Progenitor cell of endocrine pancreas (in vitro differentiated cells): ENCODE results near the gene DNAH17. TPM values are rescaled to one million over a fixed set of nuclear protein-coding genes. Genes with fewer than 3 reads are reported as not detected.

ENCODE experiments used
- DNase-seq: peaks from one replicate; pipeline ENCODE4 v3.0.0; 2021; ENCODE audit warnings: low spot score; ENCODE audit not compliant: unreplicated experiment
- H3K27ac Mint-ChIP-seq: 2 replicates; pipeline ENCODE4 v1.8.0; 2021; ENCODE audit warnings: mild to moderate bottlenecking, moderate library complexity, mixed read lengths
- H3K27me3 Mint-ChIP-seq: 2 replicates; pipeline ENCODE4 v1.8.0; 2021; ENCODE audit warnings: mixed read lengths
- H3K36me3 Mint-ChIP-seq: 2 replicates; pipeline ENCODE4 v1.8.0; 2022; ENCODE audit warnings: mixed read lengths; ENCODE audit not compliant: insufficient read depth
- H3K4me1 Mint-ChIP-seq: 2 replicates; pipeline ENCODE4 v1.8.0; 2021; ENCODE audit warnings: low read depth, mixed read lengths
- H3K4me3 Mint-ChIP-seq: 2 replicates; pipeline ENCODE4 v1.8.0; 2021; ENCODE audit warnings: low read depth, mild to moderate bottlenecking, moderate library complexity, mixed read lengths
- H3K9me3 Mint-ChIP-seq: 2 replicates; pipeline ENCODE4 v1.8.0; 2021; ENCODE audit warnings: low read depth, mixed read lengths
- CTCF ChIP-seq: fragments of 200-600 bp; sonication (generic); IDR thresholded peaks from one replicate; pipeline ENCODE4 v1.5.0; 2021; ENCODE audit warnings: antibody characterized with exemption, mild to moderate bottlenecking; ENCODE audit not compliant: unreplicated experiment
- total RNA-seq: library from RNA; stranded (reverse); gene quantifications from 2 replicates; pipeline ENCODE4 v1.2.1, GENCODE V29; 2021

DNAH17 gene
- total RNA-seq, 1 donor from 2014 or later = not detected

- Mint-ChIP-seq H3K27me3 (no peaks in the 10 kb centered on the region), H3K27ac (no peak overlapping the region), H3K36me3 (no peaks in the 10 kb centered on the region)
These were observed 76.4 kb downstream of the DNAH17 start for GRCh38 chr17:78500806-78501205.

DNA sequence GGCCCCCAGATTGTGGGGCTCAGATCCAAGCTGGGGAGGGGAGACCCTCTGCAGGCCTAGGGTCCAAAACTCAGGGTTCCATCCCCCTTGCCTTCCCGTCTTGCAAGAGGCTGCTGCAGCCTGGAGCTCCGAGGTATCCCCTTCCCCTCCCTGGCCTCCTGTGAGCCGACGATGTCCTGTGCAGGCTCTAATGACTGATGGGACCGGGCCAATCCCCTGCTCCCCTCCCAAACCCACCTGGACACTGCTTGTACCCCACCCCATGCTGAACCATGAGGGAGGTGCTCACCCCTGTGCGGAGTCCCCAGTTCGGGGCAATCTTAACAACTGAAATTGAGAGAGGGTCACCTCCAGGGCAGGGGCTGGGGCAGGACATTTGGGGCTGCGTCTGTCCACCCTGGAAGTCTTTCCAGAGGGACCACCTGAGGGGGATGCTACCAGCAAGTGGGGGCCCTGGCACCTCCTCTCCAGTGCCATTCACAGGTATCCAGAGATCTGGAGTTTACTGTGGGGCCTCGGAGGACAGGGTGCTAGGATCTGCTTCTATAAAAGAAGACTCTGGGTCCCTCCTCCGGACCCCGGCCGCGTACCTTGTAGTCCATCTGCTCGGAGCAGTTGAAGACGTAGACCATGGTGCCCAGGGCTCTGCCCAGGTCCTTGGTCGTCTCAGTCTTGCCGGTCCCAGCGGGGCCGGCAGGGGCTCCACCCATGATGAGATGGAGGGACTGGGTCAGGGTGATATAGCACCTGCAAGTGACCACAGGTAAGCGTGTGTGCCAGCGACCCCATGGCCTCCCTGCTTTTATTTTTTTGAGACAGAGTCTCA lies 77.3 kb downstream of the DNAH17 start:
- no peaks in the 10 kb centered on the region for H3K9me3 Mint-ChIP-seq
- no peak overlapping the region for H3K27ac Mint-ChIP-seq
- TF ChIP-seq CTCF = no peak
- no peaks in the 10 kb centered on the region for H3K36me3 Mint-ChIP-seq
- peaks cover under 1% of the 10 kb centered on the region for H3K27me3 Mint-ChIP-seq
- DNase-seq = no peak
- H3K4me3 Mint-ChIP-seq = no peak overlapping the region
- H3K4me1 Mint-ChIP-seq = peaks cover 5% of the 10 kb centered on the region

More at GRCh38 chr17:78500806-78501205, 76.4 kb downstream of the DNAH17 start:
- Mint-ChIP-seq H3K9me3 (no peaks in the 10 kb centered on the region), H3K4me1 (peaks cover 8% of the 10 kb centered on the region), H3K4me3 (no peak overlapping the region)
- no peak for TF ChIP-seq CTCF
- no peak for DNase-seq

DNA sequence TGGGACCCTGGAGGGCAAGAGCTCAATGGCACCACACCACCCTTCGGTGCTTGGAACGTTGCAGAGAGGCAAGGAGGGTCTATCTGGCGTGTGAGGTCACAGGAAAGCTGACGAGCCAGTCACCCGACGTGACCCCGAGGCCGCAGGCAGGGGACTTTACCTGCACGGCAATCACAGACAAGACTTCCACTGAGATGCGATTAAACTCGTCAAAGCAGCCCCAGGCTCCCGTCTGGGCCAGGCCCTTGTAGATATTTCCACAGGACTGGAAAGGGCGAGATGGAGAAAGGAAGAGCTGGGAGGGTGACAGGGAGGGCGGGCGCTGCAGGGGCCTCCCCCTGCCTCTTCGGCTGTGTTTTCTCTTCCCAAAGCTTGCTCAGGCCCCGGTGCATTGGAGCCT lies 78.3 kb downstream of the DNAH17 start:
- DNase-seq = no peak
- no peak for TF ChIP-seq CTCF
- Mint-ChIP-seq H3K4me3 (no peak overlapping the region), H3K27ac (no peak overlapping the region), H3K4me1 (peaks cover 5% of the 10 kb centered on the region), H3K9me3 (no peaks in the 10 kb centered on the region), H3K36me3 (no peaks in the 10 kb centered on the region), H3K27me3 (peaks cover 8% of the 10 kb centered on the region)

DNA sequence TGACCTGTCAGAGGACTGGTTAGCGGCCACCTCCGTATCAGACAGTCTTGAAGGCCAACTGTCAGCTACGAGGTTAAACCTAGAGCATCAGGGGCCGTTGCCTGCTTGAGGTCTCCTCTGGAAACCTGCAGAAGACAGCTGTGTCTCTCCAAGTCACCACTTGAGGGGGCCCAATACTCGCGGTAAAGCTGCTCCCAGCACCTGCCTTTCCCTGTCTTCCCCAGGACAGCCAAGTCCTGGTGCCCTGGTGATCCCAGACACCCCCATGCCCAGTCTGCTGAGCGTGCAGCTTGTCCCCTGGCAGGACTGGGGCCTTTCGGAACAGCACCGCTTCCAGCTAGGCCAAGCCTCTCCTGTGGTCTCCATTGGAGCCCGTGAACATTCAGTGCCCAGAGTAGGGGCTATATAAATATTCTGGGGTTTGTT lies 80.1 kb downstream of the DNAH17 start:
- DNase-seq = peak; percentile 55
- H3K4me3 Mint-ChIP-seq = no peak overlapping the region
- peak; percentile 85 for TF ChIP-seq CTCF
- no peak overlapping the region for H3K27ac Mint-ChIP-seq
- H3K4me1 Mint-ChIP-seq = peaks cover 5% of the 10 kb centered on the region
- H3K36me3 Mint-ChIP-seq = no peaks in the 10 kb centered on the region
- H3K9me3 Mint-ChIP-seq = no peaks in the 10 kb centered on the region
- H3K27me3 Mint-ChIP-seq = peaks cover 12% of the 10 kb centered on the region

- no peak overlapping the region for H3K4me3 Mint-ChIP-seq
- H3K4me1 Mint-ChIP-seq = peaks cover 5% of the 10 kb centered on the region
- TF ChIP-seq CTCF = no peak
- DNase-seq = no peak
- no peak overlapping the region for H3K27ac Mint-ChIP-seq
- H3K9me3 Mint-ChIP-seq = no peaks in the 10 kb centered on the region
- H3K27me3 Mint-ChIP-seq = peaks cover 12% of the 10 kb centered on the region
- no peaks in the 10 kb centered on the region for H3K36me3 Mint-ChIP-seq
These were observed 80.9 kb downstream of the DNAH17 start for GRCh38 chr17:78496311-78496710.
